Fibroblast of skin of right quadriceps (primary cell): ENCODE measurements around the gene FOXJ1.

Source experiments
- DNase-seq: peaks from one replicate; pipeline ENCODE4 v3.0.0-alpha.2; 2013

FOXJ1 gene

DNA sequence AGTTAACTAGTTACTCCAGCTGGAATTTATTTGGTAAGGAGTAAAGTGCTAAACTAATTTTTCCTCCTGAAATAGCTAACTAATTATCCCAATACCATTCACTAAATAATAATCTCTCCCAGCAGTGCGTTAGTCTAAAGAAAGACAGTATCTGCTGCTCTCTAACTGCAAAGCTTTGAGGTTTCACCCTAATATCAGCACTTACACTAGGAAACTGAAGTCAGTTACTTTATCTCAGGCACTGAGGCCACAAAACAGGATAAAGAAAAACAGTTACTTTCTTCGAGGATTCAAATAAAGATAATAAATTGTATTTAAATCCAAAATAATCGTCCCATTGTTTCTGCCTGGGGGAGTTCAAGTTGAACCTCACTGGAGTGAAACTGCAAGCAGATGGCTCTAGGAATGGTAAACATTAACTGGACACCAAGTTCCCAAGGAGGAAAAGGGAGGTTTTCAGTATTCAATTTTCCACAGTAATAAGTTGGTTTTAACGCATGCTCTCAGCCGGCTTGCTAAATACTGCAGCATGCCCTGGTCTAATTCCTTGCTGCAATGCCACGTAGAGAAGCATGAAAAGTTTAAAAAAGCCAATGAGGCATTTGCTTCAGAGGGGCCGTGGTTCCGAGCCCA, 20.0 kb upstream of the FOXJ1 start:
- no peak for DNase-seq

- DNase-seq: no peak
These were observed 18.1 kb upstream of the FOXJ1 start for GRCh38 chr17:76159157-76159556.

DNA sequence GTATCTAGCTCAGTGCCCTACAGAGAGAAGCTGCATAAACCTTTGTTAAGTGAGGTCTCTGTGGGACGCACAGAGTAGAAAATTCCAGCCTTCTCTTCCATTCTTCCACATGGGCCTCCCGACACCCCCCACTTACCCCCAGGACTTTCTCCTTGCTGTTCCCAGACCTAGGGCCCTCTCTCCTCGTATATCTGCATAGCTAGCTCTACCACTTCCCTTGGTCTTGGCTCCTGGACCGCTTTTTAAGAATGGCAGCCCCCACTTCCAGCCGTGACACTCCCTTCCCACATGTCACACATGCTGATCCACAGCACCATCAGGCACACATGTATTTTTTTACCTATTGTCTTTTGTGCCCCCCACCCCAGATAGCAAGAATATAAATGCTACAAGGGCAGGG, 16.7 kb upstream of the FOXJ1 start:
- DNase-seq: no peak

GRCh38 chr17:76156662-76156991, 15.6 kb upstream of the FOXJ1 start:
- no peak for DNase-seq

GRCh38 chr17:76155988-76156661, 15.1 kb upstream of the FOXJ1 start:
- DNase-seq: no peak

- no peak for DNase-seq
These were observed 14.1 kb upstream of the FOXJ1 start for GRCh38 chr17:76154936-76155845.

- no peak for DNase-seq
These were observed 13.2 kb upstream of the FOXJ1 start for GRCh38 chr17:76154292-76154691.

DNA sequence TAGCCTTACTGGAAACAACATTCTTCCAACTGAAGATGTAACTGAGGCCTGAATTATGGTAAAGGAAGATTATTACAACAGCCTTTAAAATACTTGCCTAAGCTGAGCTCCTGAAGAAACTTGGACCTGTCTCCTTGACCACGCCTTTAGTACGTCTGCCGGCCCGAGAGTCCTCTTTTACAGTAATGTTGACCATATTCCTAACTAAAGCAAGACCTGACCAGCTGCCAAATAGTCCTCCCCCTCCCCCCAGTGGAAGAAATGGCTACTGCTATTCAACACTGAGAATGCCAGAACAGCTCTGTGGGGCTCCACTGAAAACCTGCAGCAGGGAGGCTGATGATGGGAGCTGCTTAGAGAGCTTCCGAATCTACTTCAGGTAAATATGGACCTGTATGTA, 12.6 kb upstream of the FOXJ1 start:
- DNase-seq: no peak

- no peak for DNase-seq
These were observed 12.2 kb upstream of the FOXJ1 start for GRCh38 chr17:76153202-76153601.

DNA sequence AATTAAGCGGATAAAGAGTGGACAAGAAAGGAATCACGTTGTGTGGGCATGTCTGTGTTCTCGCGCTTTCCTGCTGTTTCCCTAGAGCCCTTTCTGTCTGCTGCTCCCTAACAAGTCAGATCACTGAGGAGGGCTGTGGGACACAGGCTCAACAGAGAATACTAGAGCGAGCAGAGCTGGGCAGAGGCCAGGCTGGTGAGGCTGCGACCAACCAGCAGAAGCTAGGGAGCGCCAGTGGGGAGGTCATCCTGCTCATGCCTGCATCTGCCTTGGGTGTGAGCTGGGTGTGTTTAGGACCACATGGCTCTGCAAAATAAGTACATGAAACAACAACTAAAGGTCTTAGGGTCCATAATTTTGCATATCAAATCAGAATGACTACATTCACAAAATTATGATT, 11.5 kb upstream of the FOXJ1 start:
- no peak for DNase-seq

DNA sequence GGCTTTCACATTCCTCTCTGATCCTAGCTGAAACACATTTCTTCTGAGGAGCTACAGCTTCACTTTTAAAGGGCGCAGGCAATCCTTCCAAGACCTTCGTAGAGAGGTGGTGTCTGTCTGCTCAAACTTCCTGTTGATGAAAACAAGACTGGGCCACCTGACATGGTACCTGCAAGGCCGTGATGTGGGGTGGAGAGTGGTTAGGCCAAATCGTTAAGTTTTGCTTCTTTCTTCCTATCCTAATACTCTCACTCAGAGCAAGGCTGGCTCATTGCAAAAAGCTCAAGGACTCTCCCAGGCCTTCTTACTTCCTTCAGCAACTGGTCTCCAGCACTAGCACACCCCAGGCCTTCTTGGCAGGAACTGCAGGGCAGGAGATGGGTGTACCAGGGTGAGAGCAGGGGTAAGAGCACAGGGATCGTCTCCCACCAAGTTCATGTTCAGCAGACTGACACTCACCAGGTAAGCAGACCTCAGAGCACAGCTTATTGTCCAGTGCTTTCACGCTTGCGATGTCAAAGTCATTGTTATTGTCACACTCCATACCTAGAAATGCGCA, 10.9 kb upstream of the FOXJ1 start:
- no peak for DNase-seq

GRCh38 chr17:76150712-76151622, 9.9 kb upstream of the FOXJ1 start:
- no peak for DNase-seq

DNA sequence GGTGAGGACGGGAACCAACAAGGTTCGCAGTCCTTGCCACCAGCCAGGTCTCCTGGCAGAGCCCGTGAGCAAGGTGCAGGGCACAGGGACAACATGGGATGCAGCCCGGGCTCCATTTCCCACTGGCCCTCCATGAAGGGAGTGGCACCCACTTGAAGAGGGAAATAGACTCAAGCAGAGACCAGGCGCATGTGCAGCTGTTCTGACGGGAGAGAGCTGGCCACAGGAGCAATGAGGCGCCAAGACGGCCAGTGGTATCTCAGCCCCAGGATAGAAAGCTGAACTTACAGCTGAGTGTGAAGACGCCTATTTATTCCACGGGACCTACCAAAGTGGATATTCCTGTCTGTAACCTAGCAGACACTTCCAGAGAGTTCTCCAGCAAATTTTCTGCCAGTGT, 8.2 kb upstream of the FOXJ1 start:
- no peak for DNase-seq

DNA sequence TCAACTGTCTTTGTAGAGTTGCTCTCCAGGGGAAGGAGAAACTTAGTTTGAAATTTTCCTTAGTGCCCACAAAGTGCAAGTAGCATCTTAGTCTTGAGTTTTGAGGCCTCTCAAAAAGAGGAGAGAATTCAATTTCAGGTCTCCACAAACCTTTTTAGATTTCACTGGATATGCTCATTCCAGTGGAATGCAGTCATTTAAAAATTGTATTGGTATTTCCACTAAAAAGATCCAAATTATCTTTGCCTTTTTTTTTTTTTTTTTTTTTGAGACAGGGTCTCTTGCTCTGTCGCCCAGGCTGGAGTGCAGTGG, 6.9 kb upstream of the FOXJ1 start:
- DNase-seq: no peak

DNA sequence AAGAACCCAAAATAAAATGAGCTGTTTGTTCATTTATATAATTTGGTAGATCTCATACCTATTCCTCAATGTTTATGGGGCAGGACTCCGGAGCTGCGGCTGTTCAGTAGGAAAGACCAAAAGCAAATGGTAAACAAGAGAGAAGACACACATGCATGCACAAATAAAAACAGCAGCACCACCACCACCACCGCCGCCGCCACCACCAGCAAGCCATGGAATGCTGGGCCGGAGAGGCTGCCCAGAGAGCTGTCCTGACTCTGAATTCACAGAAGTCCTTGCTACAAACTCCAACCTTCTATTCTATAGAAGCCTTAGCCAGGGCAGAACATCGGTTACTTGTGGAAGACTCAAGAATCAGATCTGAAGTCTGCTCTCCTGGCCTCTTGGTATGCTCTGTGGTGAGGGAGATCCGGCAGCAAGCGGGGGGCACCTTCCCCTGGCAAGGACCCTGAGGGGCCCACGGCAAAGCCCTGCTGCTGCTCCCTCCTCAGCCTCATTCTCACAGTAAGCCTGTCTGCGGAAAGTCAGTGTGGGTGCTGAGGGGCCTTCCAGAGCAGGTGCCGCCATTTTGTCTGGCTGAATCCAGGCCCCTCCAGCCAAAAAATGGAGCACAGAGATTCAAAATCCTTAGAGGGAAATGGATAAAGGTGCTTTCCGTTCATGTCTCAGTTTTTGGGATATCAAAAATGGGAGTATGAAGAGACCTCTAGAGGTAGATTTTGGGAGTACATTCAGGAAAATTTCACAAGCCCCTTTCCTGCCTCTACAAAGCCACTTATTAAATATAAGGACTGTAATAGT, 6.4 kb upstream of the FOXJ1 start:
- peak; percentile 31 for DNase-seq

- no peak for DNase-seq
These were observed 5.2 kb upstream of the FOXJ1 start for GRCh38 chr17:76146053-76146851.

DNA sequence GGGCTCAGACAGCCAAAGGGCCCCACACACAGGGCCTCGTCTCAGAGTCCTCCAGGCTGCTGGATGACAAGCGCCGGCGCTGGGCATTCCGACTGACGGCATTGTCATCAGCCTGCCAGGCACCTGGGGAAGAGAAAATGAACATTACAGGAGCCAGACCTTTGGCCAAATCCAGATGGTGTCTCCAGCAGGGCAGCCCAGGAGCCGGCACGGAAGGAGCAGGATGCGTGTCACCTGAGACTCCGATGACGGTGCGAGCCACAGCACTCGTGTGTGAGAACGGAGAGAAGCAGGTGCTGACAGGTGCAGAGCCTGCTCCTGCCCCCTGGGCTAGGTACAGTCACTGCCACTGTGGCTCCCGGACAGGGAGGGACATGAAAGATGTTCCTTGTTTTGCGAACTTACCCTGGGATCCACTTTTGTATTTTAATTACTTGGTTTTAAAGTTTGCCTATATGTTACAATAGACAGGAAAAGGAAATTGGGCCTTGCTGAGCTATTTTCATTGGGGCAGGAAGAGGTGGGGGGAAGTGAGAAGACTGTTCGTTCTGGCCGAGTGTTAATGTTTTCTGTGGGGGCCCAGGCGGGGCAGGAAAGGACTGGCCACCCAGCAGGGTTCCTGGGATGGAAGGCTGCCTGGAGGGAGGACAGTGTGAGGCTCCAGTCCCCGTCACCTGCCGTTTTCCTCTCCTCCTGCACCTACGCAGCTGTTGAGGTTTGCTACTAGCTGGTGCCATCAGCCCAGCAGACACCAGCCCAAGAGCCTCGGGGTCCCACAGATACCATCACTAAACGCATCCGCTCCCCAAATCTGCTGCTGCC, 4.4 kb upstream of the FOXJ1 start:
- DNase-seq: no peak

- no peak for DNase-seq
These were observed 1.6 kb upstream of the FOXJ1 start for GRCh38 chr17:76142585-76143041.

DNA sequence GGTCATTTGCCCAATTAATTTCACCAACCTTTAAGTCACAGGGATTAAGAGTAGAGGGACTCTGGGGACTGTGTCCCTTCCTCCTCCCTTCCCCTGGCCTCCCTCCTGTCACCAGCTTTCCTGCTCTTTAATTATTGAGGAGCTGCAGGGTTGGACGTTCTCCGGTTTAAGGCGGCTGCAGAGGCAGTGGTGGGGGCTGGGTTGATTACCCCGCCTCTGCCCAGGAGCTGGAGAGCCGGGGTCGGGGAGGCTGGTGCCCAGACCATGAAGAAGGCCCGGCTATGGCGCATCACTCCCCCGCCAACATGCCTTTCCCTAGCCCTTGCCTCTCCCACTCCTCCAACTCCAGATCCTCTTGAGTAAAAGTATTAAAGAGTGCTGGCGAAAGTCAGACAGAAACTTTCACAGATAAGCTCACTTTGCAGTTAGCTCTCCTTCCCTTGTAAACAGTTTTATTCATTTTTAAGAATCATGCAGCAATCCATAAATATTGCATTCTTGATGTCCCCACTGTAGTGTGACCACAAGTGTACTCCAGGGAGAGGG, 1.1 kb upstream of the FOXJ1 start:
- no peak for DNase-seq
